Body of pancreas (tissue), 4 donors: Measurements from ENCODE around the gene AGBL4. TPM values are rescaled to one million over a fixed set of nuclear protein-coding genes. Genes with fewer than 3 reads are reported as not detected.

Experiments
- ATAC-seq: fragments of 150-250 bp; one replicate; pipeline ENCODE4 v1.9.1; 2016
- DNase-seq, 4 donors: peaks; one replicate each; pipeline ENCODE4 v3.0.0-alpha.2; 2019
- H3K27ac ChIP-seq, 4 donors: fragments of 200-600 bp; sonication (generic); 1 replicate in 3 of 4; 2 replicates in 1 of 4; pipeline versions ENCODE4 v1.5.1 to v1.6.1; 2016 to 2019; ENCODE audit warnings: mild to moderate bottlenecking in 1 of 4, mixed read lengths in 1 of 4, moderate library complexity in 1 of 4
- H3K27me3 ChIP-seq, 2 donors: fragments of 200-600 bp; sonication (generic); one replicate each; pipeline ENCODE4 v1.6.0; 2016; ENCODE audit warnings: mild to moderate bottlenecking in 1 of 2
- H3K36me3 ChIP-seq, 2 donors: fragments of 200-600 bp; sonication (generic); replicated peaks in 1 of 2; 2 replicates each; pipeline ENCODE4 v1.5.1; 2016; ENCODE audit warnings: low read depth in 2 of 2; ENCODE audit not compliant: insufficient read depth in 1 of 2
- H3K4me1 ChIP-seq: fragments of 200-600 bp; sonication (generic); one replicate; pipeline ENCODE4 v1.6.0; 2016
- H3K4me3 ChIP-seq, 2 donors: fragments of 200-600 bp; sonication (generic); 1 replicate in 1 of 2; 2 replicates in 1 of 2; pipeline ENCODE4 v1.5.1; 2016 to 2019
- H3K9me3 ChIP-seq, 3 donors: fragments of 200-600 bp; sonication (generic); 1 replicate in 2 of 3; 2 replicates in 1 of 3; pipeline ENCODE4 v1.5.1; 2016
- CTCF ChIP-seq, 7 experiments: fragments of 450-650 bp in 4 of 7; fragments of 200-600 bp in 3 of 7; sonication (generic) in 3 of 7; IDR thresholded peaks; one replicate each; pipeline ENCODE4 v1.5.1; 2016 to 2019; ENCODE audit warnings: antibody characterized with exemption in 7 of 7
- POLR2A ChIP-seq, 3 donors: fragments of 450-650 bp; IDR thresholded peaks; one replicate each; pipeline ENCODE4 v1.6.1; 2016; ENCODE audit warnings: antibody characterized with exemption in 3 of 3, mild to moderate bottlenecking in 2 of 3
- WGBS, 2 donors: methylation state at CpG; one replicate each; pipeline ENCODE4 v1.1.5; 2017; 5-methylcytosine and 5-hydroxymethylcytosine counted together
- intact Hi-C: fragments of 100-400 bp; cut with DNase I; formaldehyde crosslinking; loops from one replicate; pipeline ENCODE4 v1.15.1; 2023
- total RNA-seq, 2 donors: library from RNA; depleted of rRNA; stranded (reverse); fragments of >200 nt; gene quantifications; one replicate each; pipeline ENCODE4 v1.1.0, GENCODE V29; 2016

The AGBL4 gene
- total RNA-seq, result under 1 TPM; 0.33 to 0.78 TPM

DNA sequence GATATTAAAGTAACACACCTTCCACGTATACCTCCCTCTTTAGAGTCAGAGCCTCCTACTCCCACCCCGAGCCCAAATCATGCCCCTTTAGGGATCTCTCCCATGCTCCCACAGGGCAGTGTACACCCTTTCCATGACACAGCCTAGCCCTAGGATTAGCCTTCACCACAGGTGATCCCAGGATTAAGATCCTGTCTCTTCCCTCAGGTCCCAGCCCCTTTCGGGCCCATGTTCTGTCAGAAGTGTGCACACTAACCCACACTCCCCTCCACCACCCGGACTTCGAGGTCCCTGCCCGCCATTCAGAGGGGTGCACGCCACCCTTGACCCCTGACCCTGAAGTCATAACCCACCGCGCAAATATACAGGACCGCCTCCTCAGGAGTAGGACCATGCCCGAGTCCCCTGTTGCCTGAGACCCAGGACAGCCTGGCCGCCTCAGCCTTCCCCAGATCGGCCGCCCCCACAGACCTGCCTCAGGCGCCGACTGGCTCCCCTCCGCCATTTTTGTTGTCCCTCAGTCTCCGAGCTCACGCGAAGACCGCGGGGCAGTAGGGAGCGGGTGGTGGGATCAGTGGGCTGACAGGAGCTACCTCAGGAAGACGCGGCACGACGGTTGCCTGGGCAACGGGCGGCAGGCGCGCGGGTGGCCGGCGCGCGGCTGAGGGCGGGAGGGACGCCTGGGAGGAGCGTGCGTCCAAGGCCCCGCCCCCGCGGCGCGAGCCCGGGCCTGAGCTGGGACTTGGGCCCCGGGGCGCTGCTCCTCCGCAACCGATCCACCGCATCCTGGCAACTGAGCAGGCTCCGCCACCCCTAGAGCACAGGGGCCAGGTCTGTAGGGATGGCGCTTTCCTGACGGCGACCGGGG lies at the start of gene AGBL4:
TSS of gene AGBL4 (minus strand) at position 663 of the 868 bp plus-strand sequence.
- TF ChIP-seq CTCF (IDR thresholded peaks at IDR 0.05) (no peak), POLR2A (IDR thresholded peaks at IDR 0.05) (peak in 1 of 3 donors; percentile 32)
- WGBS, 2 donors, result 4 to 7% methylated on average over 35 to 55 of the region's 56 CpGs
- no peaks in the 10 kb centered on the region for H3K27me3 ChIP-seq
- peak; percentile 96 for ATAC-seq
- peak; percentile 73 to 83 (median 76) for DNase-seq
- peaks cover 11% of the 10 kb centered on the region for H3K4me1 ChIP-seq
- peak within 1 kb of the TSS; percentile 54 to 76 for H3K4me3 ChIP-seq
- H3K9me3 ChIP-seq, result no peaks in the 10 kb centered on the region
- H3K27ac ChIP-seq, result peak within 1 kb of the TSS in 3 of 4 donors; percentile 4 to 34 (median 17)
- intact Hi-C loops, result no loop called here
- H3K36me3 ChIP-seq, result no peaks in the 10 kb centered on the region

- intact Hi-C loops, result no loop called here
- Histone ChIP-seq H3K27me3 (no peaks in the 10 kb centered on the region), H3K27ac (no peak overlapping the region), H3K9me3 (no peaks in the 10 kb centered on the region), H3K4me1 (no peaks in the 10 kb centered on the region), H3K4me3 (no peak overlapping the region), H3K36me3 (no peaks in the 10 kb centered on the region)
- DNase-seq (no peak), ATAC-seq (no peak)
- TF ChIP-seq POLR2A (IDR thresholded peaks at IDR 0.05) (no peak), CTCF (IDR thresholded peaks at IDR 0.05) (no peak)
- WGBS, 2 donors, result 25 to 43% methylated on average over 1 of the region's 1 CpG
Observed at GRCh38 chr1:50066806-50067205, 43.1 kb upstream of the AGBL4 start.

DNA sequence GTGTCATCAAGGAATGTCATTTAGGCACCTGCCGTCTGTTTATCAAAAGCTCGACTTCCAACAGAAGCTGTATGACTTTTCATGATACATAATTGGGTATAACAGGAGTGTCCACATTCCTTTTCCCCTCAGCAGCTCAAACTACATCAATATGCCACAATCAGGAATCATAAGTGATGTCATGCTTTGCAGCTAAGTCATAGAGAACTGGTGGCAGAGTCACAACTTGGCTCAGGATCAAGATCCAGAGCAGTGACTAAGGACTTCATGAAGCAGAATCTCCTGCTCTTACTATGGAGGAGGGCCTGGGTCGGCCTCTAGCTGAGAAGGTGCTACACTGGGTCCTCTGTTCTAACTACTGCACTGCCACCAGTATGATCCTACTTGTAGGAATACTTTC lies 36.5 kb upstream of the AGBL4 start:
- Histone ChIP-seq H3K27ac (no peak overlapping the region), H3K27me3 (no peaks in the 10 kb centered on the region), H3K9me3 (no peaks in the 10 kb centered on the region), H3K4me3 (no peak overlapping the region), H3K4me1 (no peaks in the 10 kb centered on the region), H3K36me3 (no peaks in the 10 kb centered on the region)
- intact Hi-C loops, result no loop called here
- no peak for TF ChIP-seq CTCF (IDR thresholded peaks at IDR 0.05)
- TF ChIP-seq POLR2A (IDR thresholded peaks at IDR 0.05), result no peak
- ATAC-seq, result no peak
- peak in 3 of 4 donors; percentile 6 to 15 (median 13) for DNase-seq
- 26 to 35% methylated on average over 3 of the region's 3 CpGs for WGBS, 2 donors

- no peaks in the 10 kb centered on the region for H3K36me3 ChIP-seq
- H3K27me3 ChIP-seq, result peaks cover 0 to 6% of the 10 kb centered on the region in 2 donors
- peaks cover 10% of the 10 kb centered on the region for H3K4me1 ChIP-seq
- no peak overlapping the region for H3K4me3 ChIP-seq
- ATAC-seq, result no peak
- intact Hi-C loops, result no loop called here
- no peaks in the 10 kb centered on the region for H3K9me3 ChIP-seq
- no peak for DNase-seq
- 46 to 55% methylated on average over 2 of the region's 2 CpGs for whole genome bisulfite sequencing, 2 donors
- TF ChIP-seq CTCF (IDR thresholded peaks at IDR 0.05), result no peak
- no peak for TF ChIP-seq POLR2A (IDR thresholded peaks at IDR 0.05)
- H3K27ac ChIP-seq, result no peak overlapping the region
Observed at GRCh38 chr1:50048791-50049190, 25.0 kb upstream of the AGBL4 start.
